Measurements from ENCODE around the gene TACC2. TPM values are rescaled to one million over a fixed set of nuclear protein-coding genes. Genes with fewer than 3 reads are reported as not detected.

Gene TACC2
- total RNA-seq, 1 experiment from 2014 or later, result 89.0 TPM

DNA sequence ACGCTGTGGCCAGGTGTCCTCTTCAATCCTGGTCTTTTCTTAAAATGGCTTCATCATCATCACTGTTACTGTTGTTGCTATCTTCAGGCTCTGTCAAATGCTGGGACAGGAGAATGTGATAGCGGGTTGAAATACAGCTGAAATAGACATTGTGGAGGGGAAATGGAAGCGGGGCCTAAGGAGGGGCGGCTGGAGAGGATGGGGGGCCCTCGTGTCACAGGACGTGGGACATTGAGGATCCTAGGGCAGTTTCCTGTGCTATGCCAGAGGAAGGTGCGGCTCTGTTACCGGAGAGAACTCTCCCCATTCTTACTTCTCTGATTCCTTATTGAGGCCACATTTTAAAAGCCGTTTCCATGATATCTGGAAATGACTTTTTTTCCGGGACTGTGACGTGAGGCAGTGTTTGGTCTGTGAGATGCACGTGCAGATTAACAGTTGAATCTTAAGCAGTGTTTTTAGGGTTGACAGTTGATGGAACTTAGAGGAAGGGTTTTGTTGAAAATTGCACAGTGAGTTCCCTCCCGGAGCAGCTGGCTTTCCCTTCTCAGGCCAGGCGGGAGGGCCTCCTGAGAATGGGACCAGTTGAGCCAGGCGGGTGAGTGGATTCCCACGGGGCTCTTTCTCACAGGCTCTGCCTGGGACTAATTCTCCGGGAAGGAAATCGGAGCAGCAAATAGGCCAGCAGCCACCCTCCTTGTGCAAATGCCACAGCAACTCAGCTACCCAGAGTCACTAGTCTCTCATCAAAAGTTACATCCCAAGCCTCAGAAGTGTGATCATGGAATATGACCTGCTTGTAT lies 125.2 kb downstream of the TACC2 start:
- BruUV-seq (replicated peaks), result TSS peak; percentile 30
- peak overlapping the region; percentile 85 for H3K4me3 Mint-ChIP-seq (ENCODE audit: unreplicated experiment)
- H3K27ac Mint-ChIP-seq (ENCODE audit: low read depth, unreplicated experiment), result peak overlapping the region; percentile 90
- ChIA-PET CTCF (interaction anchor here (0.6 to 4.2 kb wide), 7 partner anchors 11 to 156 kb away, joined by 3 to 37 read pairs (median 4); no protein-coding TSS in a partner anchor), POLR2A (interaction anchor here (0.6 to 8.7 kb wide), 14 partner anchors 11 to 186 kb away, joined by 3 to 132 read pairs (median 18); partner anchors contain the start of genes ATE1 and NSMCE4A)
- intact Hi-C loops (cut with micrococcal nuclease), result loop anchor here (1.0 to 2.0 kb wide), 3 partner anchors 27 to 140 kb away; no protein-coding TSS in a partner anchor
- TF ChIP-seq, protein P1, sequence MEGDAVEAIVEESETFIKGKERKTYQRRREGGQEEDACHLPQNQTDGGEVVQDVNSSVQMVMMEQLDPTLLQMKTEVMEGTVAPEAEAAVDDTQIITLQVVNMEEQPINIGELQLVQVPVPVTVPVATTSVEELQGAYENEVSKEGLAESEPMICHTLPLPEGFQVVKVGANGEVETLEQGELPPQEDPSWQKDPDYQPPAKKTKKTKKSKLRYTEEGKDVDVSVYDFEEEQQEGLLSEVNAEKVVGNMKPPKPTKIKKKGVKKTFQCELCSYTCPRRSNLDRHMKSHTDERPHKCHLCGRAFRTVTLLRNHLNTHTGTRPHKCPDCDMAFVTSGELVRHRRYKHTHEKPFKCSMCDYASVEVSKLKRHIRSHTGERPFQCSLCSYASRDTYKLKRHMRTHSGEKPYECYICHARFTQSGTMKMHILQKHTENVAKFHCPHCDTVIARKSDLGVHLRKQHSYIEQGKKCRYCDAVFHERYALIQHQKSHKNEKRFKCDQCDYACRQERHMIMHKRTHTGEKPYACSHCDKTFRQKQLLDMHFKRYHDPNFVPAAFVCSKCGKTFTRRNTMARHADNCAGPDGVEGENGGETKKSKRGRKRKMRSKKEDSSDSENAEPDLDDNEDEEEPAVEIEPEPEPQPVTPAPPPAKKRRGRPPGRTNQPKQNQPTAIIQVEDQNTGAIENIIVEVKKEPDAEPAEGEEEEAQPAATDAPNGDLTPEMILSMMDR (IDR thresholded peaks at IDR 0.05; ENCODE audit: unreplicated experiment), result no peak
- DNase-seq (ENCODE audit: unreplicated experiment), result no peak
- no peaks in the 10 kb centered on the region for H3K9me3 Mint-ChIP-seq (ENCODE audit: unreplicated experiment)
- H3K36me3 Mint-ChIP-seq (ENCODE audit: insufficient read depth, unreplicated experiment), result peaks cover 23% of the 10 kb centered on the region
- peaks cover 42% of the 10 kb centered on the region for H3K4me1 Mint-ChIP-seq (ENCODE audit: insufficient read depth, unreplicated experiment)
- H3K27me3 Mint-ChIP-seq (ENCODE audit: insufficient read depth, unreplicated experiment), result no peaks in the 10 kb centered on the region

DNA sequence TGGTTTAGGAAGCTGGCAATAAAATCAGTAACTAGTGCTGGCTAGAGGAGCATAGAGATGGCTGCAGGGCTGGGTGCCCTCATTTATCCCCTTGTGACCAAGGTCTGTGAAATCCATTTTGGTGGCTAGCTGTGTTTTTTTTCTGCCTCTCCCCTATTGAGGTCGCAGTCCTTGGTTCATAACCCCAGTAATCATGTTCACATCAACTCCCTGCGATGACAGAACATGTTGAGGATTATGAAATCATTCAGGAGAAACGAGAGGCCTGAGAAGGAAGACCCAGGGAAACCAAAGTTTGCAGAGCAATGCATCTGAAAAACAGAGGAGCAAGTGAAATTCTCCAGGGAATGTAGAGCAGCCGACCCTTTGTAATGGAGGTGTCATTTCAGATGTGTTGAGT lies 126.9 kb downstream of the TACC2 start:
- Mint-ChIP-seq H3K27ac (ENCODE audit: low read depth, unreplicated experiment) (peak overlapping the region; percentile 92), H3K4me3 (ENCODE audit: unreplicated experiment) (peak overlapping the region; percentile 85), H3K4me1 (ENCODE audit: insufficient read depth, unreplicated experiment) (peaks cover 47% of the 10 kb centered on the region), H3K36me3 (ENCODE audit: insufficient read depth, unreplicated experiment) (peaks cover 40% of the 10 kb centered on the region), H3K27me3 (ENCODE audit: insufficient read depth, unreplicated experiment) (no peaks in the 10 kb centered on the region), H3K9me3 (ENCODE audit: unreplicated experiment) (no peaks in the 10 kb centered on the region)
- POLR2A ChIA-PET, result interaction anchor here (0.7 to 8.7 kb wide), 12 partner anchors 9 to 189 kb away, joined by 3 to 132 read pairs (median 6); partner anchors contain the start of gene ATE1
- peak; percentile 43 for DNase-seq (ENCODE audit: unreplicated experiment)
- intact Hi-C loops (cut with micrococcal nuclease), result no loop called here
- TF ChIP-seq, protein P1 (IDR thresholded peaks at IDR 0.05; ENCODE audit: unreplicated experiment), result no peak
- CTCF ChIA-PET, result interaction anchor here (0.9 to 2.1 kb wide), 5 partner anchors 12 to 843 kb away, joined by 3 to 8 read pairs (median 3); no protein-coding TSS in a partner anchor
- BruUV-seq (replicated peaks), result no TSS peak

DNA sequence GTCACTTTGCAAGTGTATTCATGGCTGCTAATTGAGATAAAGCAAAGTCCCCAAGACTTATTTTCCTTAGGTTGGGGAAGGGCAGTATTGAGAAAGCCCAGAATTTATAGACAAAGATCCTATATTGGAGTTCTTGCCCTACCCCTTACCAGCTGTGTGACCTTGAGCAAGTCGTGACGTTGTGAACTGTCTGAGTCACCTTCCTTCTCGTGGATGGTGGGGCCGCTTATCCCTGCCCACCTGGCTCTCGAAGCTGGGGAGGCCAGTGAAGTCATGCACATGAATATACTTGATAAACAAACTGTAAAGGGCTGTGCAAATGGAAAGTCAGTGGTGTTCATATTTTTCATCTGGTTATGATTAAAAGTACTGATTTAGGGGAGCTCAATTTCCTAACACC lies 127.4 kb downstream of the TACC2 start:
- TF ChIP-seq, protein P1 (IDR thresholded peaks at IDR 0.05; ENCODE audit: unreplicated experiment), result no peak
- H3K4me3 Mint-ChIP-seq (ENCODE audit: unreplicated experiment), result peak overlapping the region; percentile 85
- peaks cover 45% of the 10 kb centered on the region for H3K36me3 Mint-ChIP-seq (ENCODE audit: insufficient read depth, unreplicated experiment)
- H3K9me3 Mint-ChIP-seq (ENCODE audit: unreplicated experiment), result no peaks in the 10 kb centered on the region
- peak overlapping the region; percentile 92 for H3K27ac Mint-ChIP-seq (ENCODE audit: low read depth, unreplicated experiment)
- no TSS peak for BruUV-seq (replicated peaks)
- intact Hi-C loops (cut with micrococcal nuclease), result no loop called here
- DNase-seq (ENCODE audit: unreplicated experiment), result peak; percentile 68
- no peaks in the 10 kb centered on the region for H3K27me3 Mint-ChIP-seq (ENCODE audit: insufficient read depth, unreplicated experiment)
- ChIA-PET POLR2A (interaction anchor here (0.8 to 8.7 kb wide), 11 partner anchors 8 to 189 kb away, joined by 3 to 132 read pairs (median 7); partner anchors contain the start of gene ATE1), CTCF (interaction anchor here (0.7 to 2.1 kb wide), 5 partner anchors 10 to 843 kb away, joined by 3 to 8 read pairs (median 3); no protein-coding TSS in a partner anchor)
- peaks cover 52% of the 10 kb centered on the region for H3K4me1 Mint-ChIP-seq (ENCODE audit: insufficient read depth, unreplicated experiment)

DNA sequence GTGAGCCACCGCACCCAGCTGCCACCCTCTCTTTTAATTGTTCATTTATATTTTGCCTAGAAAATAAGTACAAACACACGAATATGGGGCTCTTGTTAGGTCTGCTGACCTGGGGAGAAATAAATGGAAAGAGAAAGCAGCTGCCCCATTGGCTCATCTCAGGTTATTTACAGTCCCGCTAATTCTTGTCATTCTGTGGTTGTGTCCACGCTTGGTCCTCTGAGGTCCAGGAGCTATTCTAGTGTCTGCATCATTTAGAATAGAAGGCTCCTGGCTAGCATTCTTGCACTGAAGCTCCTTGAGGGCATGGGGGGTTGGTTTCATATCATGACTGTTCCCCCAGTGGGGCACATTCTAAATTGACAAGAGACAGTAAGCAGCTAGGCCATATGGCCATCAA lies 128.5 kb downstream of the TACC2 start:
- H3K4me1 Mint-ChIP-seq (ENCODE audit: insufficient read depth, unreplicated experiment), result peaks cover 57% of the 10 kb centered on the region
- intact Hi-C loops (cut with micrococcal nuclease), result no loop called here
- no peak overlapping the region for H3K4me3 Mint-ChIP-seq (ENCODE audit: unreplicated experiment)
- H3K9me3 Mint-ChIP-seq (ENCODE audit: unreplicated experiment), result no peaks in the 10 kb centered on the region
- peak overlapping the region; percentile 92 for H3K27ac Mint-ChIP-seq (ENCODE audit: low read depth, unreplicated experiment)
- POLR2A ChIA-PET, result interaction anchor here (0.6 to 8.7 kb wide), 6 partner anchors 7 to 305 kb away, joined by 3 to 132 read pairs (median 8); no protein-coding TSS in a partner anchor
- CTCF ChIA-PET, result interaction anchor here (0.7 to 2.1 kb wide), 5 partner anchors 9 to 63 kb away, joined by 3 to 8 read pairs (median 4); no protein-coding TSS in a partner anchor
- BruUV-seq (replicated peaks), result no TSS peak
- H3K27me3 Mint-ChIP-seq (ENCODE audit: insufficient read depth, unreplicated experiment), result no peaks in the 10 kb centered on the region
- TF ChIP-seq, protein P1 (IDR thresholded peaks at IDR 0.05; ENCODE audit: unreplicated experiment), result no peak
- no peak for DNase-seq (ENCODE audit: unreplicated experiment)
- H3K36me3 Mint-ChIP-seq (ENCODE audit: insufficient read depth, unreplicated experiment), result peaks cover 51% of the 10 kb centered on the region

All from MCF 10A (cell line).